Fibroblast of pulmonary artery (primary cell): ENCODE results near the gene CDK14.

ENCODE experiments used
- DNase-seq: peaks from one replicate; pipeline ENCODE4 v3.0.0-alpha.2; 2010; ENCODE audit warnings: low read depth
- H3K4me3 ChIP-seq: replicated peaks from 2 replicates; pipeline ENCODE4 v1.5.1; 2011; ENCODE audit warnings: low read depth, mild to moderate bottlenecking, control low read depth, low read length, moderate library complexity
- CTCF ChIP-seq: IDR thresholded peaks from 2 replicates; pipeline ENCODE4 v1.5.1; 2011; ENCODE audit warnings: mild to moderate bottlenecking, control low read depth, low read length, inconsistent platforms; ENCODE audit errors: missing control alignments

Gene CDK14

GRCh38 chr7:90773269-90773668, 177.1 kb downstream of the CDK14 start:
- no peak overlapping the region for H3K4me3 ChIP-seq
- TF ChIP-seq CTCF = no peak
- no peak for DNase-seq

DNA sequence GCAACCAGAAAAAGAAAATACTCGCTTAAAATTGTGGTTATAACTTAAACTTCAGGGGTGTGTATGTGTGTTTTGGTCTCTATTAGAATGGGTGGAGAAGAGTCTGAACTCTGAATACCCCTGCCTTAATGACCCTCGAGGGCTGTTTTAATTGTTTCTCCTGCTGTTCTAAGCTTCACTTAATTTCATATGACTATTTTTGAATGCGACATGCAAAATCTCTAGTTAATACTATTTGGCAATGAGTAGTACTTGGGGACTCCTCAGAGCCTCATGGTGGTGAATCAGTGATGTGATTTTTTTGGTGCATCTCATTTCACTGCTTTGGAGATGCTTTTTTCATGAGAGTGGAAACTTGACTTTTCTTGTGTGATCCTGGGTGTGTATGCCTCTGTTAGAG, 178.6 kb downstream of the CDK14 start:
- no peak overlapping the region for H3K4me3 ChIP-seq
- DNase-seq = no peak
- TF ChIP-seq CTCF = no peak

DNA sequence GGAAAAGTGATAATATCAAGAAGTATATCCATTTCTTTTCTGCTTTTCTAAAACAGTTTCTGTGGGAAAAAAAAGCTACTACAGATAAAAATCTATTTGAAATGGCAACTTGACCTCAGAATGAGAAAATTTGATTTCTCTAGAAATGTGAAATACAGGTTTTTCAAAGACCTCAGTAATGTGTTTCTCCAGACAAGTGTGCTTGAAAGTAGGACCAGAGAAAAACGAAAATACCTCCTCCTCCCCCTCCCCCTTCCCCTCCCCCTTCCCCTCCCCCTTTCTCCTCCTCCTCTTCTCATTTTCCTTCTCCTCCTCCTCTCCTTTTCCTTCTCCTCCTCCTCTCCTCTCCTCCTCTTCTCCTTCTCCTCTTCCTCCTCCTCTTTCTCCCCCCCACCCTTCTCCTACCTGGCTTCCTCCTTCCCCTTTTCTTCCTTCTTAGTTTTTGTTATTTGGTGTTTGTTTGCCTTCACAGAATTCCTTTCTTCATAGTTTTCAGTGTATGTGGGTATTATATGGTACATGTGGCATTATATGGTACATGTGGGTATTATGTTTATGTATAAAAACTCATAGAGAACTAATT, 179.4 kb downstream of the CDK14 start:
- no peak for TF ChIP-seq CTCF
- DNase-seq = no peak

GRCh38 chr7:90777041-90777440, 180.9 kb downstream of the CDK14 start:
- no peak for TF ChIP-seq CTCF
- no peak for DNase-seq
- H3K4me3 ChIP-seq = no peak overlapping the region

More for the DNA sequence above, 179.4 kb downstream of the CDK14 start:
- no peak overlapping the region for H3K4me3 ChIP-seq

DNA sequence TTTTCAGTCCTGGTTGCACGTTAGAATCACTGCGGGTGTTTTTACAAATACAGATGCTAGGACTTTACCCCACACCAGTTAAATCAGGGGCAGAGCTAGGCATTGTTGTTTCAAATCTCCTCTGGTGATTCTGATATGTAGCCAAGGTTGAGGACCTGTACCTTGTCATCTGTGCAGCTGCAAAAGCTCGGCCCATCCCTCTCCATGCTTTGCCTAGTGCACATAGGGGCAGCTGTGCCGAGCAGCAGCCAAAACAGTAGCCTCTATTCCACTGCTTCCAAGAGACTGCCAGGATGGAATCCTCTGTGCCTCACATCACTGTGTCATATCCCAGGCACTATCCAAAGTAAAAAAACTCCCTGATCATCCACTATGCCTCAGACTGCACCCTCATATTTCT, 181.3 kb downstream of the CDK14 start:
- no peak for DNase-seq
- TF ChIP-seq CTCF = no peak
- H3K4me3 ChIP-seq = no peak overlapping the region

GRCh38 chr7:90777886-90778285, 181.8 kb downstream of the CDK14 start:
- TF ChIP-seq CTCF = no peak
- no peak for DNase-seq
- no peak overlapping the region for H3K4me3 ChIP-seq

GRCh38 chr7:90788052-90788451, 191.9 kb downstream of the CDK14 start:
- no peak overlapping the region for H3K4me3 ChIP-seq
- no peak for TF ChIP-seq CTCF
- DNase-seq = no peak
